ENCODE data around the gene SLC12A7. TPM values are rescaled to one million over a fixed set of nuclear protein-coding genes. Genes with fewer than 3 reads are reported as not detected.
A peak's percentile ranks its signal among the peaks of the same experiment; 100 is the strongest.

SLC12A7 gene
- total RNA-seq, 2 experiments from 2014 or later = 14.0 to 14.6 TPM

DNA sequence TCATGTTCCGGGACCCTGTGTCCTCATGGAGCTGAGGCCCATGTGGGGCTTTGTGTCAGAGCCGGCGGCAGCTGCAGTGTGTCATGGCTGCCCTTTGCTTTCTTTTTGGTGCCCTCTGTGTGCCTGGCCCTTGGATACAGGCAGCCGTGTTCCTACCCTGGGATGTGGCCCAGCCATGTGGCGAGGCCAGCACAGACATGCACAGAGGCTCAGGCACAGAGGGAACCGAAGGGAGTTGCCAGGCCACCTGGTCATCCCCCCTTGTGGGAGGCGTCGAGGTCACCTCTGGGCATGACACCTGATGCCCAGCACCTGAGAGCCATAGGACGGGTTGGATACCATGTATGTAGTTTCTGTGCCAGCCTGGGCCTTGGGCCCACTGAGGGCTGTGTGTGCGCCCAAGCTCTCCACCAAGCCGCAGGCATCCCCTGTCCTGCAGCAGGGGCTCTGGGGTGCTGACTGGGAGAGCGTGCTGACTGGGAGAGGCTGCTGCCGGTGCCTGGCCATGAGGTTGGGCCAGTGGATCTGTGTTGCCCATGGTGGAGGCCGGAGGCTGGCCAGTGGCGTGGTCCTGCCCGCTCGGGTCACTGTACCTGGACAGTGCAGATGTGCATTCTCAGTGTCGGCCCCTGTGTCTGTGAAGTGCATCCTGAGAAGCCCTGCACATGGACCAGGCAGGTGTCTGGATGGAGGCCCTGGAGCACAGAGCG, 98.5 kb downstream of the SLC12A7 start:
- no peak overlapping the region for H3K4me3 Mint-ChIP-seq

DNA sequence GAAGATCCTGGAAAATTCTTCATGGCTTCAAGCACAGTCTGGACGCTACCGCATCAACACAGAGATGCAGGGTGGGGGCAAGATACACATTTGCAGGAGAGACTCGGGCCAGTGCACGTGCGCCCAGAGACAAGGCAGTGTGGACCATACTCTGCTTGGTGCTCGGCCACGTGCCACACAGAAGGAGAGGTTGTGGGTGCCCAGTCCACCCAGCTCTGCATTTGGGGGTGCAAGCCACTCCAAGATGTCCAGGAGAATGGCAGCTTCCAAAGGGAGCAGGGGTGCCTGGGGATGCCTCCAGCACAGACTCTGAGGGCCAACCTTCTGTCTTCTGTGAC, 99.0 kb downstream of the SLC12A7 start:
- H3K4me1 Mint-ChIP-seq = peaks cover 4% of the 10 kb centered on the region
- H3K9me3 Mint-ChIP-seq = no peaks in the 10 kb centered on the region
- no peaks in the 10 kb centered on the region for H3K36me3 Mint-ChIP-seq
- H3K4me3 Mint-ChIP-seq = no peak overlapping the region
- H3K27me3 Mint-ChIP-seq = peaks cover 31% of the 10 kb centered on the region
- no peak overlapping the region for H3K27ac Mint-ChIP-seq
- DNase-seq = no peak

More for the DNA sequence above, 98.5 kb downstream of the SLC12A7 start:
- Mint-ChIP-seq H3K27me3 (peaks cover 27% of the 10 kb centered on the region), H3K4me1 (peaks cover 4% of the 10 kb centered on the region), H3K36me3 (no peaks in the 10 kb centered on the region), H3K27ac (no peak overlapping the region), H3K9me3 (no peaks in the 10 kb centered on the region)
- DNase-seq = no peak

DNA sequence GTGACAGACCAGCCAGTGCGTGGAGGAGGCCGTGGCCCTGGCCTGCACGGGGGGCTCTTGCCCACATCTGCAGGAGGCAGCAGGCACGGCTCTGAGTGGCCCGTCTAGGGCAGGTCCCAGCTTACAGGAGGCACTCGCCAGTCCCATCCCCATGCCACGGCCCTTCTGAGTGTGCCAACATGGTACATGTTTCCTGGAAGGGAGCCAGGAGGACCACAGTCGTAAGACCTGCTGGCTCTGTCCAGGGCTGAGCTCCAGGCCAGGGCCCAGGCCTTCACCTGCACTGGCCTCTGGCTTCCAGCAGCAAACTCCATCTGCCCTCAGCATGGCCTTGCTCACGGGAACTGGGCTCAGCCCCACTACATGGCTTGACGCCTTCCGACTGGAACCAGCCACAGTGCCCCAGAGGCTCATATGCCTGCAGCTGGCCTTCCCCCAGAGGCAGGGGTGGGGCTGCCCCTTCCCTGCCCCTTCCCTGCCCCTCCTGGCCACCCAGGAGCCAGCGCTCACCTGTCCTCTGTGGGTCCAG, 99.5 kb downstream of the SLC12A7 start:
- H3K4me1 Mint-ChIP-seq = peaks cover 4% of the 10 kb centered on the region
- no peak overlapping the region for H3K27ac Mint-ChIP-seq
- H3K4me3 Mint-ChIP-seq = no peak overlapping the region
- no peaks in the 10 kb centered on the region for H3K36me3 Mint-ChIP-seq
- DNase-seq = no peak
- H3K9me3 Mint-ChIP-seq = no peaks in the 10 kb centered on the region
- H3K27me3 Mint-ChIP-seq = peaks cover 36% of the 10 kb centered on the region

DNA sequence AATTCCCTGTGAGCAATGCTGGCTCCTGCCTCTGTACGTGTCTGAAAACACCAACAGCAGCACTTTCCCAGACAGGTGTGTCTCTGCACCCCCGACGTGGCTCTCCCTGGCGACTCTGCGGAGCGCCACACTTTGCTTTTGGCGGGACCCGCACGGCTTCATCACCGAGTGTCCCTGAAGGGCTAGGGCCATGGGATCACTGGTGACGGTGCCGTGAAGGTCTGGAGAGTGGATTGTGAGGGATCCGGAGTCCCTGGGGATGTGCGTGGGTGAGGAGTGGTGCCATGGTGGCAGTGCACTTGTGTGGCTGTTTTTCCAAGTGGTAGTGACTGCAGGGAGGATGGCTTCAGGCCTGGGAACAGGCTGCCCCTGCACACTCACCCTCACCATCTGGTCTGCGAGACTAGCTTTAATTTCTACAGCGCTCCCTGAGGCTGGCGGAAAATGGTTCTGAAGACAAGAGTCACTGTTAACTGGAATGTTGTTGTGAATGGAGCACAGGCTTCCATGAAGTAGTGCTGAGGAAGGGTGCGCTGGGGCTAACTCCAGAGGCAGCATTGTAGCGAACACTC, 100.0 kb downstream of the SLC12A7 start:
- no peak for DNase-seq
- no peaks in the 10 kb centered on the region for H3K36me3 Mint-ChIP-seq
- H3K27me3 Mint-ChIP-seq = peaks cover 41% of the 10 kb centered on the region
- H3K9me3 Mint-ChIP-seq = no peaks in the 10 kb centered on the region
- H3K4me1 Mint-ChIP-seq = peaks cover 4% of the 10 kb centered on the region
- H3K4me3 Mint-ChIP-seq = no peak overlapping the region
- no peak overlapping the region for H3K27ac Mint-ChIP-seq

DNA sequence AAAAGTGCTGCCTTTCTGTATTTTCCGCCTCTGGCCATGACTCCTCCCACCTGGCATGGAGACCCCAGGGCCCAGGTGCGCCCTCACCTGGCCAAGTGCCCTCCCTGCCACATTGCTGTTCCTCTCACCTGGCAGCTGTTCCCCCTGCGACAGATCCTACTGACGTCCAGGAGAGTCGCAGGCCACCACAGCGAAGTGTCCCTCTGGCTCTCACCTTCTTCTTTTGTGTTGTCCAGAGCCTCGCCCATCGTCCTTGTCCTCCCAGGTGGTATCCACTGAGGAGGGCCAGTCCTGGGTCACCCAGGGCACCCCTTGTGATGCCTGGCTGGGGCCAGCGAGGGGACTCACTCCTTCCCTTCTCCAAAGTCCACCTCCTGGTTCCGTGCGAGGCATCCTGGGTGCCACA, 100.6 kb downstream of the SLC12A7 start:
- H3K4me1 Mint-ChIP-seq = peaks cover 4% of the 10 kb centered on the region
- no peak overlapping the region for H3K27ac Mint-ChIP-seq
- H3K4me3 Mint-ChIP-seq = no peak overlapping the region
- H3K9me3 Mint-ChIP-seq = no peaks in the 10 kb centered on the region
- DNase-seq = peak; percentile 71
- peaks cover 47% of the 10 kb centered on the region for H3K27me3 Mint-ChIP-seq
- H3K36me3 Mint-ChIP-seq = no peaks in the 10 kb centered on the region

DNA sequence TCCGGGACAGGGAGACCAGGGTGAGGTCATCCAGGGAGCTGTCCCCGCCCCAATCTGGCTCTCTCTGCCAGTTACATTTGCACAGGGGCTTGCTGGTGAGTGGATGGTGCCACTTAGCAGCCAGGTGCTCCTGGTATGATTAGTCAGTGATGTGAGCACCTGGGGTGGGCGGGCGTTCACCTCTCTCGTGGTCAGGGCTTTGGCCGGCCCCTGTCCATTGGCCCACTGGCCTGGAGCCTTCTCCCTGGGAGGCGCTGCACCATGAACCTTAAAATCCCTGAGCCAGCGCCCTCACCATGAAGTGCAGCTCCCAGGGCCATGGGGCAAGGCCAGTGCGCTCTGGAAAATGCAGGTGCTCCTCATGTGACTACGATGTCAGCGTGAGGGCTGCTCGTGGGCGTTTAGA, 101.2 kb downstream of the SLC12A7 start:
- H3K4me1 Mint-ChIP-seq = peaks cover 5% of the 10 kb centered on the region
- H3K9me3 Mint-ChIP-seq = no peaks in the 10 kb centered on the region
- no peak for DNase-seq
- H3K4me3 Mint-ChIP-seq = no peak overlapping the region
- no peak overlapping the region for H3K27ac Mint-ChIP-seq
- H3K27me3 Mint-ChIP-seq = peaks cover 53% of the 10 kb centered on the region
- no peaks in the 10 kb centered on the region for H3K36me3 Mint-ChIP-seq

DNA sequence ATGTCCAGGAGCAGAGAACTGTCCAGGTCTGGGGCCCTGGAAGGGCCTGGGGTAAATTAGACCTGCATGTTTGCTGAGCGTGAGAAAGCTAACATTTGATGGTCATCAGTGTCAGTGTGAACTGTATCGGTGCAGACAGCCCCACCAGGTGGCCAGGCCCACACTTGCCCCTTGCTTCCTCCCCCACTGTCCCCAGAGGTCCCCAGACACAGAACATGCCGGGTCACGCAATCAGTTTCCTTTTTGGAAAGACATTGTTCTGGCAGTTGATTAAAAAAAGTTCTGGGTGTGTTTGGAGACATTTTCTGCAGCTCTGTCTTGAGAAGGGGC, 101.7 kb downstream of the SLC12A7 start:
- H3K27me3 Mint-ChIP-seq = peaks cover 54% of the 10 kb centered on the region

DNA sequence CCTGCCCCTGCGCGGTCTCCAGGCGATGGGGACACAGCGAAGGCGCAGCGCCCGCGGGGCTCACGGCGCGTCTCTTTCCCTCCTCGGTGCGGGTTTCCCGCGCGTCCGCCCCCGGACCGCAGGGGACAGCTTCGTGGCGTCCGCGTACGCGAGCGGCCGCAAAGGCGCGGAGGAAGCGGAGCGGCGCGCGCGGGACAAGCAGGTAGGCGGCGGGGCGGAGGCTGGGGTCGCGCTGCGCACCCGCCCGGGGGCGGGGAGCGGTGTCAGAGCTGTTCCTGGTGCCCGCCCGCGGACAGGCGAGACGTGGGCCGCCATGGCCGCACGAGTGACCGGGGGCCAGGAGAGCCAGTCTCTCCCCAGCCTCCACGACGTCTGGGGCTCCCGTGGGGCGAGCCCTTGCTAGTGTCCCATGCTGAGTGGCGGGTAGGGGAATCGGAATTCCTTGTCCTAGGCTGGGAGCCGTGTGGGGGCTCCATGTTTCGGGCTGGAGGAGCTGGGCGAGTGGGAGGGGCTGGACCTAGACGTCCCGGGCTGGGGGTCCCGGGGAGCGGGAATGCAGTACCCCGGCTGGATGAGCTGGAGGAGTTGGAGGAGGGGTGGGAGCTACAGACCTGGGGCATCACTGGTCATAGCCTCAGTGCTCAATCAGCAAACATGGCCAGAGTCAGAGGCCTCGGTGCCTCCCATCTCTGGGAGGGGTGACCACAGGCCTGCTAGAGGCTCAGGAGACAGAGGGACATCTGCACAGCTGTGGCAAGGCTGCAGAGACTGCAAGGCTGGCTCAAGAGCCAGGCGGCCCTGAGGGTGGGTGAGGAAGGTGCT, 102.3 kb downstream of the SLC12A7 start:
- H3K27ac Mint-ChIP-seq = no peak overlapping the region
- no peak for DNase-seq
- peaks cover 5% of the 10 kb centered on the region for H3K4me1 Mint-ChIP-seq
- no peak overlapping the region for H3K4me3 Mint-ChIP-seq
- no peaks in the 10 kb centered on the region for H3K9me3 Mint-ChIP-seq
- no peaks in the 10 kb centered on the region for H3K36me3 Mint-ChIP-seq
- H3K27me3 Mint-ChIP-seq = peaks cover 54% of the 10 kb centered on the region

More for the DNA sequence above, 101.7 kb downstream of the SLC12A7 start:
- no peak overlapping the region for H3K4me3 Mint-ChIP-seq
- no peaks in the 10 kb centered on the region for H3K9me3 Mint-ChIP-seq
- no peak for DNase-seq
- H3K4me1 Mint-ChIP-seq = peaks cover 5% of the 10 kb centered on the region
- H3K27ac Mint-ChIP-seq = no peak overlapping the region
- H3K36me3 Mint-ChIP-seq = no peaks in the 10 kb centered on the region

DNA sequence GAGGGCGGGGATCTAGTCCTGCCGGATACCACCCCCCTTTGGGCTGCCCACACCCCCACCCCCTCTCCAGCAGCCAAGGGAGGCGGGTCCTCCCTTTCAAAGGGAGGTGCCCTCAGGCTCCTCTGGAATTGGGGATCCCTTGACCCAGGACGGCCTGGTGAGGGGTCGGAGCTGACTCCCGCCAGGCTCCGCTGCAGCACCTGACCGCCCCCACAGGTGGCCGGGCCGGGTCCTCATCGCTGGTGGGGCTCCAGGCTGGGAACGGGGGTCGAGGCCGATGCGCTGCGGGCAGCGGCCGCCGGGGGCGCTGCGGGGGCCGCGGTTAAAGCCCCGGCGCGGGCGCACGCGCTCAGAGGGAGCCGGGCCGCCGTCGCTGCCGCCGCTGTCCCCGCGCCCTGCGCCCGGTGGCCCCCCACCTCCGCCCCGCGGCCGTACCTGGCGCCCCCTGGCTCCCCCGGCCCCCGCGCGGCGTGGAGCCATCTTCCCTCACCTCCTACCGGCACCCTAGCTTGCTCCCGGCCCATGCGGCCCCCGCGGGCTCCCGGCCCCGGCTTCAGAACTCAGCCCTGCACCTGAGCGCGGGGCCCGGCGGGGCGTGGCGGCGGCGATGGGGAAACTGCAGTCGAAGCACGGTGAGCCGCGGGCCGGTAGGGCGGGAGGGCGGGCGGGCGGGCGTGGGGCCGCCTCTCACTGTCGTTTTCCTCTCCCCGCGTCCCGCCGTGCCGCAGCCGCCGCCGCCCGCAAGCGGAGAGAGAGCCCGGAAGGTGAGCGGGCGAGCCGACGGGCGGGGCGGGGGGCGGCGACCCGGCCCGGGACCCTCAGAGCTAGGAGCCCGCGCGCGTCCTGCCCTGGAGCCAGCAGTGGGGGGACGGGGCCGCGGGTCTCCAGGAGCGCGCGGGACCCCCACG, 103.2 kb downstream of the SLC12A7 start, which contains the start of gene NKD2:
Gene NKD2 (plus strand): TSS at position 352 of the 908 bp plus-strand sequence. CDS start 256 bp downstream, at position 608.
- H3K36me3 Mint-ChIP-seq = no peaks in the 10 kb centered on the region
- H3K9me3 Mint-ChIP-seq = no peaks in the 10 kb centered on the region
- H3K4me1 Mint-ChIP-seq = peaks cover 10% of the 10 kb centered on the region
- H3K27me3 Mint-ChIP-seq = peaks cover 55% of the 10 kb centered on the region
- no peak within 1 kb of the TSS for H3K4me3 Mint-ChIP-seq
- no peak within 1 kb of the TSS for H3K27ac Mint-ChIP-seq
- DNase-seq = peak; percentile 64

DNA sequence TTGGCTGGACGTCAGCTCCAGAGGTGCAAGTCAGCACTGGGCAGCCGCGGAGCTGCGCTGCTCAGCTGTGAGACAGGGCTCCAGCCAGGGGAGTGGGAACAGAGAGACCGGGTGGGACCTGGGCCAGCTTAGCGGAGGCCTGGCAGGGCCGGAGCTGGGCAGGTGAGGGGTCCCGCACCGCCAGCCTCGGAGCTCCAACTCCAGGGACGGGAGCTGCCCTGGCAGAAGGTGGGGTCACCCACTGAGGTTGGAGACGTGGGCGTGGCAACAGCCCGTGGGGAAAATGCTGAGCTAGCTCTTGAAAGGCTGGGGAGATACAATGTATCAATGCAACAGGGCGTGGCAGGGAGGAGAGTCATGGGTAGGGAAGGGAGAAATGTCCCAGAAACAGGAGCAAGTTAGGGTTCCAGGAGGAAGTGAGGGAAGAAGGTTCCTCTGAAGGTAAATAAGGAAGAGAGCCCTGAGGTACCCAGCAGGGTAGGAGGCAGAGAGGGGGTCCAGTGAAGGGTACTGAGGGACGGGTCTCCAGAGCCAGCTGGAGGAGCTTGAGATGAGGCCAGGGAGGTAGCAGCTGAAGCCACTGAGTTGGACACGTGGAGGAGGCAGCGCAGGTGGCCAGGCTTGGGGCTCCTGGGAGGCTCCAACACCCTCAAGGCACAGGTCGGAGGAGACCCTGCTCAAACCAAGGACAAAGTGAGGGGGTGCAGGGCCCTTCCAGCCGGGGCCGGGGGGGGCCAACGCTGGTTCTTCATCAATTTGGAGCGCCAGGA, 104.0 kb downstream of the SLC12A7 start:
- peaks cover 18% of the 10 kb centered on the region for H3K4me1 Mint-ChIP-seq
- H3K27ac Mint-ChIP-seq = no peak overlapping the region
- peaks cover 58% of the 10 kb centered on the region for H3K27me3 Mint-ChIP-seq
- H3K36me3 Mint-ChIP-seq = no peaks in the 10 kb centered on the region
- no peak for DNase-seq
- no peaks in the 10 kb centered on the region for H3K9me3 Mint-ChIP-seq
- no peak overlapping the region for H3K4me3 Mint-ChIP-seq

DNA sequence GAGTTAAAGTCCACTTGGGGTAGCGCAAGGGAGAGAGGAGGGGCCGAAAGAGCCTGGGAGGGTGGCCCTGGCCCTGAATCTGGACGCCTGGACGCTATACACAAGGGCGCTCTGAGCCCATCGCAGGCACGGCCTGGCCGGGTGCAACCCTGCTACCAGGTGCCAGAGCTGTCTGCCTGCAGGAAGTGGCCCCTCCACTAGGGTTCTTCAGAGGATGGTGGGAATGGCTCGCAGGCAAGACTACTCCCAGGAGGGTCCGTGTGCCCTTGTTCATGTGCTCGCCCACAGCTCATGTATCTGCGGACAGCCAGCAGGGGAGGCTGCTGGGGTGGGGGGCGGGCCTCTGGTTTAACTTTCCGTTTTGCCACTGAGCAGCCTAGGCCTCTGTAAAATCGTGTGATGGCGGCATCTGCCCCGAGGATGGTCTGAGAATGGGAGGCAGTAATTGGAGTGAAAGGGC, 104.6 kb downstream of the SLC12A7 start:
- Mint-ChIP-seq H3K9me3 (no peaks in the 10 kb centered on the region), H3K4me3 (no peak overlapping the region), H3K27ac (no peak overlapping the region), H3K36me3 (no peaks in the 10 kb centered on the region), H3K27me3 (peaks cover 58% of the 10 kb centered on the region), H3K4me1 (peaks cover 20% of the 10 kb centered on the region)
- DNase-seq = no peak

DNA sequence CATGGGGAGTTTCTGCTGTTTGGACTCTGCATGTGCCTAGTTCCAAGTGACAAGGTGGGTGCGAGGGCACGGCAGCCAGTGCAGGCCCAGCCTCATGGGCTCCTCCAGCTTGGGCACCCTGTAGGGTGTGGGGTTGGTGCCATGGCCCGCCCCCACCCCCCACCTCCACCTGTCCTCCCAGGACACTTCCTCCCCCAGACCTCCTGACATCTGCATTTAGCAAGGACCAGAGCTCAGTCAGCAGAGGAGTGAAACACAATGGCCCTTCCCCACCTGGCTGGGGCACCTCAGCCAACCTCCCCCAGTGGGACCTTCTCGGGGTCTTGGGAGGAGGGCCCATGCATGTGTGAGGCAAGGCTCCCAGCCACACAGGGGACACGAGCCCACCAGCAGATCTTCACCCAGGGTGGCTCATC, 105.2 kb downstream of the SLC12A7 start:
- no peaks in the 10 kb centered on the region for H3K9me3 Mint-ChIP-seq
- H3K4me3 Mint-ChIP-seq = no peak overlapping the region
- no peak overlapping the region for H3K27ac Mint-ChIP-seq
- H3K4me1 Mint-ChIP-seq = peaks cover 23% of the 10 kb centered on the region
- DNase-seq = no peak
- no peaks in the 10 kb centered on the region for H3K36me3 Mint-ChIP-seq
- peaks cover 53% of the 10 kb centered on the region for H3K27me3 Mint-ChIP-seq

DNA sequence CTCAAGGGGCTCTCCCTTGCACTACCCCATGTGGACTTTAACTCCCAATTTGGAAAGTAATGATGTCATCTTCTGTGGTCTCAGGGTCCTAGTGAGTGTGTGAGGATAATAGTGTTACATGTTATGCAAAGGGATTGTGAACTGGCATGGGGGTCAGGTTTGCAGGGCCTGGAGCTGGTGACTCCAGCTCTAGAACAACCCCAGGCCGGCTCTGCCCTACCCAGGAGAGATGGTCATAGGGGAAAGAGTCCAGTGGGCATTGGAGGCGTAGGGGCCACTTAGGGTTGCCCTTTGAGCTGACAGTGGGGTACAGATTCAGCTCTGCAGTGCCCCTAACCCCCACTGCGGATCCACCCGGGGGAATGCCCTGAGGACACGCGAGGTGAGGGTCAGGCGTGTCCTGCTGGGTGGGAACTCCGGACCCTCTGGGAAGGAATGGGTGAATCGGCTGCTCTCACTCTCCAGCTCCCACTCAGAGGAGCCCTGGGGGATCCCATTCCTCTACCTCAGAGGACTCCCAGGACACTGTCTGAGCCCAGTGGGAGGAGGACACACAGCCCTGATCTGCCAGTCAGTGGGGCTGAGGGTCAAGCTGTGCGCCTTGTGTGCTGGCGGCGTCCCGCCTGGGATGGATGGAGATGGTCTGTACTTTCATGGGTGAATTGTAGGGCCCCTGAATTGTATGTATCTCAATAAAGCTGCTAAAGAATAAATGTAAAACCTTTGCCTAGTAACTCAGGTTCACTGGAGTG, 105.8 kb downstream of the SLC12A7 start:
- Mint-ChIP-seq H3K27me3 (peaks cover 47% of the 10 kb centered on the region), H3K4me3 (no peak overlapping the region), H3K36me3 (no peaks in the 10 kb centered on the region), H3K4me1 (peaks cover 22% of the 10 kb centered on the region), H3K9me3 (no peaks in the 10 kb centered on the region), H3K27ac (no peak overlapping the region)
- no peak for DNase-seq
